ENCODE measurements around the gene EMX2. TPM values are rescaled to one million over a fixed set of nuclear protein-coding genes. Genes with fewer than 3 reads are reported as not detected.
A peak's percentile ranks its signal among the peaks of the same experiment; 100 is the strongest.

Gene EMX2
- total RNA-seq, 2 experiments from 2014 or later = not detected

- Mint-ChIP-seq H3K27me3 (peaks cover 89% of the 10 kb centered on the region), H3K4me1 (peaks cover 13% of the 10 kb centered on the region), H3K36me3 (peaks cover 3% of the 10 kb centered on the region), H3K27ac (peak overlapping the region; percentile 79), H3K4me3 (peak overlapping the region; percentile 64), H3K9me3 (peaks cover 3% of the 10 kb centered on the region)
- POLR2A ChIA-PET = no interaction called here
- no peak for ATAC-seq (ENCODE audit: low read depth)
- DNase-seq = peak; percentile 34
Measured at GRCh38 chr10:117544004-117544701, 1.6 kb downstream of the EMX2 start.

DNA sequence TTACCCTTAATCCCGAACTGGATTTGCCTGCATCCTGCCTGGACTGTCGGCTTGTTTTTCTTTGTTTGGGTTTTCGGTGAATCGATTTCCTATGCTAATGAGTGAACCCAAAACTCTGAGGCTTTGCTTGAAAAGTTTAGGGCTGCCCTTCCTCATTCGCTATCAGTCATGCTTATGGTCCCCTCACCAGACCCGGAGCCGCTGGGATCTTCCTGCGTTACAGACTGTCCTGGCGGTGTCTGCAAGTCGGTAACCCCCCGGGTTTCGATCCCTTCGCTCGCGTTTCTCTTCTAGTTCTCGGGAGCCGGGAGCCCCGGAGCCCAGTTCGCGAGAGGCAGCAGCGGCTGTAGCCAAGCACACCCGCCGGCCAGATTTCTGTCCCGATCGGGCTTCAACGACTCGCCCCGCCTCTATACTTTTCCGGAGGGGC is 2.2 kb downstream of the EMX2 start:
- Mint-ChIP-seq H3K27me3 (peaks cover 89% of the 10 kb centered on the region), H3K9me3 (peaks cover 3% of the 10 kb centered on the region), H3K4me3 (no peak overlapping the region), H3K4me1 (peaks cover 13% of the 10 kb centered on the region), H3K36me3 (peaks cover 3% of the 10 kb centered on the region), H3K27ac (no peak overlapping the region)
- POLR2A ChIA-PET = no interaction called here
- DNase-seq = peak; percentile 36
- ATAC-seq (ENCODE audit: low read depth) = no peak

GRCh38 chr10:117545141-117546019 is 2.8 kb downstream of the EMX2 start:
- Mint-ChIP-seq H3K27ac (no peak overlapping the region), H3K4me3 (no peak overlapping the region)

DNA sequence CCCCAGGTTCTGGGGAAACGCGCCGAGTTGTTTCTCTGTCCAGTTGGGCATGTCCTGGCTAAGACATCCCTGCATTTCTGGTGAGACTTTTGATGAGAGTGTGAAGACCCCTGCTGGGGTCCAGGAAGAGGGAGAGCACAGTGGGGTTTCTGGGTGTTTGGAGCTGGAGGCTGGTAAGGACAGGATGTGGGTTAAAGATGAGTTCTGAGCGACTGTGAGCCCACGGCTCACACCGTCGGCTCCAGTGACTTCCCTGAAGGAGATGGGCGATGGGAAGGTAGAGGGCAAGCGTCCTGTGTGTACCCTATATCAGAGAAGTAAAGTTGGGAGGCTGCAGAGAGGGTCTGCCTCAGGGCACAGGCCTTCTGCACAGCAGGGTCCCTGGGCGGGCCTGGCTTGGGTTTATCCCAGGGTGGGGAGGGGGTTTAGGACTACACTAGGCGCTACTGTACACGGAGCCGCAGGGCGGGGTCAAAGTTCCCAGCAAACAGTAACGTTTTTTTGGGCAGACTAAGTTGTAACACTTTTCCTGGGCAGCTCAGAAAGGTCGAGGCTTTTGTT is 3.6 kb downstream of the EMX2 start:
- Mint-ChIP-seq H3K4me1 (peaks cover 13% of the 10 kb centered on the region), H3K4me3 (no peak overlapping the region), H3K27ac (no peak overlapping the region), H3K9me3 (peaks cover 3% of the 10 kb centered on the region), H3K27me3 (peaks cover 89% of the 10 kb centered on the region), H3K36me3 (peaks cover 3% of the 10 kb centered on the region)
- ATAC-seq (ENCODE audit: low read depth) = no peak
- no peak for DNase-seq
- POLR2A ChIA-PET = no interaction called here

More at GRCh38 chr10:117545141-117546019, 2.8 kb downstream of the EMX2 start:
- Mint-ChIP-seq H3K4me1 (peaks cover 13% of the 10 kb centered on the region), H3K36me3 (peaks cover 3% of the 10 kb centered on the region), H3K27me3 (peaks cover 89% of the 10 kb centered on the region), H3K9me3 (peaks cover 3% of the 10 kb centered on the region)
- ATAC-seq (ENCODE audit: low read depth) (no peak), DNase-seq (peak; percentile 36)
- POLR2A ChIA-PET = no interaction called here

DNA sequence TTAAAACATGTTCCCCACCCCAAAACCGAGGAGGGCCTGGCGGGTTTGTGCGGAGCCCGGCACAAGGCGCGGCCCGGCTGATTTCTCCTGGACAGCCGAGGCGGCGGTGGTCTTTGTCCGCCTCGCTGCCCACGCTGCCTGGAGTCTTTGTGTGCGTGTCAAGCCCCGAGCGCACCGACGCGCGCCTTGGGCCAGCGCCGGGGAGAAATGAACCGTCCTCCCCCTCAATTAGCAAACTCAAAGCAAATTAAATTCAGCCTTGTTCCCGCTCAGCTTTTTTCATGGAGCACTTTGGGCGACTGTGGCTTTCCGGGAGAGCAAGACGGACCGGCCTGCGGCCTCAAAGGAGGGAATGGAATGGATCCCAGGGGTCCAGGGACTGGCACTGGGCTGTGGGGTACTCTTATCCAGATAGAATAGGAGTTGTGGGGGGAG is 4.1 kb downstream of the EMX2 start:
- POLR2A ChIA-PET = no interaction called here
- Mint-ChIP-seq H3K4me3 (no peak overlapping the region), H3K9me3 (peaks cover 3% of the 10 kb centered on the region), H3K36me3 (peaks cover 2% of the 10 kb centered on the region), H3K4me1 (peaks cover 12% of the 10 kb centered on the region), H3K27me3 (peaks cover 90% of the 10 kb centered on the region), H3K27ac (no peak overlapping the region)
- ATAC-seq (ENCODE audit: low read depth) (no peak), DNase-seq (no peak)

- Mint-ChIP-seq H3K9me3 (peaks cover 3% of the 10 kb centered on the region), H3K27me3 (peaks cover 90% of the 10 kb centered on the region), H3K36me3 (peaks cover 1% of the 10 kb centered on the region), H3K4me1 (peaks cover 11% of the 10 kb centered on the region), H3K27ac (no peak overlapping the region), H3K4me3 (peak overlapping the region; percentile 19)
- ATAC-seq (ENCODE audit: low read depth) = no peak
- POLR2A ChIA-PET = no interaction called here
- DNase-seq = no peak
Measured at GRCh38 chr10:117547016-117547715, 4.6 kb downstream of the EMX2 start.

DNA sequence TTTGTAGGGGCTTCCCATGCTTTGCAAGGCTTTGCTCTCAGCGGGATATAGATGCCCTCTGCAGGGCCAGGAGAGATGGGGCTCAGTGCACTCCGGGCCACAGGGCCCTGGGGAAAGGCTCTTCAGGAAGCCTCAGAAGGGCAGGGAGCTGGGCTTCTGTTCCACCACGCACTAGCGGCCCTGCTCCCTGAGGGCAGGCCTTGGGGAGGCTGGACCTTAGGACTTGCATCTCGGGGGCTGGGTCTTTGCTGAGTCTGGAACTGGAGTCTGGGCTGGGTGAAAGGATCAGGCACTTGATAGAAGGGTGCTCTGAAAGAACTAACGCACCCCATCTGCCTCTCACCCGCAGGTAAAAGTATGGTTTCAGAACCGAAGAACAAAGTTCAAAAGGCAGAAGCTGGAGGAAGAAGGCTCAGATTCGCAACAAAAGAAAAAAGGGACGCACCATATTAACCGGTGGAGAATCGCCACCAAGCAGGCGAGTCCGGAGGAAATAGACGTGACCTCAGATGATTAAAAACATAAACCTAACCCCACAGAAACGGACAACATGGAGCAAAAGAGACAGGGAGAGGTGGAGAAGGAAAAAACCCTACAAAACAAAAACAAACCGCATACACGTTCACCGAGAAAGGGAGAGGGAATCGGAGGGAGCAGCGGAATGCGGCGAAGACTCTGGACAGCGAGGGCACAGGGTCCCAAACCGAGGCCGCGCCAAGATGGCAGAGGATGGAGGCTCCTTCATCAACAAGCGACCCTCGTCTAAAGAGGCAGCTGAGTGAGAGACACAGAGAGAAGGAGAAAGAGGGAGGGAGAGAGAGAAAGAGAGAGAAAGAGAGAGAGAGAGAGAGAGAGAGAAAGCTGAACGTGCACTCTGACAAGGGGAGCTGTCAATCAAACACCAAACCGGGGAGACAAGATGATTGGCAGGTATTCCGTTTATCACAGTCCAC is 5.4 kb downstream of the EMX2 start:
- peaks cover 3% of the 10 kb centered on the region for H3K9me3 Mint-ChIP-seq
- peaks cover 14% of the 10 kb centered on the region for H3K4me1 Mint-ChIP-seq
- peak overlapping the region; percentile 68 for H3K27ac Mint-ChIP-seq
- POLR2A ChIA-PET = no interaction called here
- DNase-seq (no peak), ATAC-seq (ENCODE audit: low read depth) (no peak)
- H3K36me3 Mint-ChIP-seq = peaks cover 3% of the 10 kb centered on the region
- no peak overlapping the region for H3K4me3 Mint-ChIP-seq
- H3K27me3 Mint-ChIP-seq = peaks cover 93% of the 10 kb centered on the region

GRCh38 chr10:117549100-117549585 is 6.6 kb downstream of the EMX2 start:
- peaks cover 4% of the 10 kb centered on the region for H3K9me3 Mint-ChIP-seq
- H3K27me3 Mint-ChIP-seq = peaks cover 90% of the 10 kb centered on the region
- H3K27ac Mint-ChIP-seq = no peak overlapping the region
- no peak for DNase-seq
- ATAC-seq (ENCODE audit: low read depth) = no peak
- peaks cover 17% of the 10 kb centered on the region for H3K4me1 Mint-ChIP-seq
- H3K36me3 Mint-ChIP-seq = peaks cover 4% of the 10 kb centered on the region
- no peak overlapping the region for H3K4me3 Mint-ChIP-seq
- POLR2A ChIA-PET = no interaction called here

DNA sequence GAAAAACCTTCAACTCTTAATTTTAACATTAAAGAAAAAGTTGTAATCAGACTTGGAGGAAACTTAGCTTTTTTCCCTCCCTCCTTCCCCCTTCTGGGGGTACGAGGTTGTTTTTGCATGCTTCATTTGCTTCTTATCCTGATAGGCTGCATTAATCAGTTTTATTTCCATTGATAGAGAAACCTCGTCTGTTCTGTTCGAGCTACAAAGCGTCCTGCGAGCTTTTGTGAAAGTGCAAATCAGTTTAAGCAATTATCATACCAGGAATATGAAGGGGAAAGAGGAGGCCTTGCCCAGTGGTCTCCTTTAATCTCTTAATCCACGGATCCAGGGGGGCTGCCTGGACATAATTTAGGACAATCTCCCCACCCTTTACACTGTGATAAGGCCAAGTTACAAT is 7.5 kb downstream of the EMX2 start:
- ATAC-seq (ENCODE audit: low read depth) = no peak
- Mint-ChIP-seq H3K27ac (no peak overlapping the region), H3K27me3 (peaks cover 90% of the 10 kb centered on the region), H3K9me3 (peaks cover 4% of the 10 kb centered on the region), H3K4me3 (no peak overlapping the region), H3K36me3 (peaks cover 5% of the 10 kb centered on the region), H3K4me1 (peaks cover 16% of the 10 kb centered on the region)
- no peak for DNase-seq
- POLR2A ChIA-PET = no interaction called here

DNA sequence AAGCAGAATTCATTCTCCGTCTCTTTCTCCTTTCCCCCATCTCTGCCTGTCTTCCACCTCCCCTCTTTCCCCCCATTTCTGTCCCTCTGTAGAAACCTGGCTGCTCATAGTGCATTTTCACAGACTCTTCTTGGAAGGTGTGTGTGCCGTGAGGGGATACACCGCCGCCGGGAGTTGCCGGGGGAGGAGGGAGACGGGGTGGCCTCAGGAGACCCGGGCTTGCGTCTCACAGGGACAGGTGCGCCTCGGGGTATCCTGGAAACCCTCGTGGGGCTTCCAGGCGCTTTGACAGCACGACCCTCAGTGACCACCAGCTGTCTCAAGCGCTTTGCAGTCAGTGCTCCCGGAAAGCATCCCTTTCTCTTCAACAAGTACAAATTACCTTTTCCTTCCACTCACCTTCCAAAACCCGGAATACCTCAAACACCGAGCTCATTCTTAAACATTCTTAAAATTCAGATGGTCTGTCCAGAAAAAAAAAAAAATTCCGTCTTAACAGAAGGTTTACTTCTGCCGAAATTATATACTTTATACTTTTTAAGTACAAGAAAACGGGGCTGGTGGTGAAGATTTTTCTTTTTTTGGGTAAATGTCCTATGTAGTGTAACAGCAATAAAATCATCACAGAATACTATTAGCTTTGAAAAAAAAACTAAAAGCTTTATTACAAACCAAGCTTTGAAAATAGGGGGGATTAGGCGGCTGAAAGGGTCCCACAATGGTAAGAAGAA is 8.2 kb downstream of the EMX2 start:
- no peak overlapping the region for H3K4me3 Mint-ChIP-seq
- ATAC-seq (ENCODE audit: low read depth) (no peak), DNase-seq (no peak)
- POLR2A ChIA-PET = interaction anchor here (0.7 kb wide), 1 partner anchor 119 kb away, joined by 3 read pairs; no protein-coding TSS in a partner anchor
- H3K4me1 Mint-ChIP-seq = peaks cover 16% of the 10 kb centered on the region
- H3K27ac Mint-ChIP-seq = no peak overlapping the region
- peaks cover 93% of the 10 kb centered on the region for H3K27me3 Mint-ChIP-seq
- H3K36me3 Mint-ChIP-seq = peaks cover 5% of the 10 kb centered on the region
- peaks cover 4% of the 10 kb centered on the region for H3K9me3 Mint-ChIP-seq

GRCh38 chr10:117551330-117552155 is 9.0 kb downstream of the EMX2 start:
- Mint-ChIP-seq H3K4me3 (peak overlapping the region; percentile 13), H3K27ac (peak overlapping the region; percentile 73)

More at GRCh38 chr10:117551330-117552155, 9.0 kb downstream of the EMX2 start:
- ATAC-seq (ENCODE audit: low read depth) (no peak), DNase-seq (no peak)
- Mint-ChIP-seq H3K9me3 (peaks cover 4% of the 10 kb centered on the region), H3K27me3 (peaks cover 87% of the 10 kb centered on the region), H3K36me3 (peaks cover 5% of the 10 kb centered on the region), H3K4me1 (peaks cover 16% of the 10 kb centered on the region)
- POLR2A ChIA-PET = interaction anchor here (0.7 kb wide), 1 partner anchor 118 kb away, joined by 3 read pairs; no protein-coding TSS in a partner anchor

All from activated naive CD8-positive, alpha-beta T cell treated with anti-CD3 and anti-CD28 coated beads, Interleukin-2, amount 10 ng/mL, durations not matched to agents 7 days and 5 days (primary cell).